ENCODE data around the gene H2AZ1.

The H2AZ1 gene

DNA sequence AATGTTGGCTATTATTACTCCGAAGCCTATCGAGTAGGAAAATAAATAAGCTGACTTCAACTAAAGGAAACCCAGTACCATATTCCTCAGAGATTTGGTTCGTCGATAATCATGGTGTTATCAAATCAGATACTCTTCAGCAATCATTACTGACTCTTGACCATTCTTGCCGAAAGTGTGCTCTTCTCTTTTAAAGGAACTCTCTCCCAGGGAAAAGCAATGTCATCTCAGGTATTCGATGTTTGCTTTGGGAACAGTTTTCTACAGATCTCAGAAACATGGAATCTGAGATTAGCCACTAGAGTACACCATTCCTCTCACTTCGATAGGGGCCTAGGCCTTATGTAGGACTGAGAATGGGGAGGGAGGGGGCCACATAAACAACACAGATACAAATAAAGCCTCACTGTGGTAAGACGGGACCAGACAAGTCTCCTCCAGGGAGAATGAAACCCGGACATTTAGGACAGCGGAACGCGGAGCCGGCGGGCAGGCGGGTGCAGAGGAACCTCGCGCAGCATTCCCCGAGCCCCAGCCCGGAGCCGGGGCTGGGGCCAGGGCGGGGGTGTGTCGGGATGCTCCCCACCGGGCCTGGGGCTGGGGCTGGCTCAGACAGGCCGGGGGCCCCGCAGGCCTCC is 4.2 kb downstream of the H2AZ1 start:
- DNase-seq (ENCODE audit: low spot score): peak; percentile 25

DNA sequence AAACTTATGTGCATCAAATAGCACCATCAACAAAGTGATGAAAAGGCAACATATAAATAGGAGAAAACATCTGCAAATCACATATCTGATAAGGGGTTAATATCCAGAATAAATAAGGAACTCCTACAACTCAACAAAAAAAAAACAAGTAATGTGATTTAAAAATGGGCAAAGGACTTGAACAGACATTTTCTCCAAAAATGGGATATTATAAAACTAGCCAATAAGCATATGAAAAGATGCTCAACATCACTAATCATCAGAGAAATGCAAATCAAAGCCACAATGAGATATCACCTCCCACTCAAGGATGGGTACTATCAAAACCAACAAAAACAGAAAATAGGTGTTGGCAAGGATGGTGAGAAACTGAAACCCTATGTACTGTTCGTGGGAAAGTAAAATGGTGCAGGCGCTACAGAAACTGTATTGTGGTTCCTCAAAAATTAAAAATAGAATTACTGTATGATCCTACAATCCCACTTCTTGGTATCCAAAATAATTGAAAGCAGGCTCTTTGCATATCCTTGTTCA is 6.1 kb downstream of the H2AZ1 start:
- DNase-seq (ENCODE audit: low spot score): peak; percentile 32

- no peak for DNase-seq (ENCODE audit: low spot score)
Observed at GRCh38 chr4:99938243-99938753, 11.8 kb downstream of the H2AZ1 start.

DNA sequence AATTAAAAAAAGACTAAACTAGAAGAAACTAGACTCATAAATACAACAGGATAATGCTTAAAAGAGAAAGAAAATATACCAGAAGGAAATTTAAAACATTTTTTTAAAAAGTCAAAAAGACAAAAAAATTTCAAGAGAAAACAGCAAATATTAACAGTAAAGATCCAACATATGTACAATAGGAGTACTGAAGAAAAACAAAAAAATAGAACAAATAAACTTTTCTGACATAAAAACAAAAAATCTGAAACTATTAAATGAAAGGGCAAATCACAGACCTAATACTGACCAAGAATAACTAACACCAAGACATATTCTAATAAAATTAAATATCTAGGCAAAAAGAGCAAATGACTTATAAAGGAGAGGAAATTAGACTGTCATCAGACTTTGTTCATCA is 15.2 kb downstream of the H2AZ1 start:
- DNase-seq (ENCODE audit: low spot score): no peak

- no peak for DNase-seq (ENCODE audit: low spot score)
Observed at GRCh38 chr4:99927566-99927965, 22.5 kb downstream of the H2AZ1 start.

- peak; percentile 23 for DNase-seq (ENCODE audit: low spot score)
Observed at GRCh38 chr4:99921174-99921573, 28.9 kb downstream of the H2AZ1 start.

DNA sequence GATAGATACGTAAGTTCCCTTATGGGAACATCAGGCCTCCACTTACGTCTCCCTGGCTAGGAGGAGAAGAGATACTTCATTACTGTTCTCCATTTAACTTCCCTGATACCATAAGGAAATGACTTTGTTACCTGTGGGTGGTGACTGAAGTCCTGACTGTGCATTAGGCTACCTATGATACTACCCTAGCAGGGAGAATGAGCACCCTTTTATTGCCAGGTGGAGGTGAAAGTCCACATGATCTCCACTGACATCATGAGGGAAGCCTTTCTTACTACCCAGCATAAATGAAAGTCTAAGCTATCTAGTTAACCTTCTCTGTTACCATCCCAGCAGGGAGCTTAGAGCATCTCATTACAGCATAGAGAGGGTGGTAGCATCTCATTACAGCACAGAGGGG is 31.4 kb downstream of the H2AZ1 start:
- DNase-seq (ENCODE audit: low spot score): no peak

GRCh38 chr4:99917575-99917974 is 32.5 kb downstream of the H2AZ1 start:
- DNase-seq (ENCODE audit: low spot score): no peak

GRCh38 chr4:99915449-99915848 is 34.6 kb downstream of the H2AZ1 start:
- no peak for DNase-seq (ENCODE audit: low spot score)
